Gastroesophageal sphincter (tissue), 4 donors: ENCODE data around the gene NBL1. TPM values are rescaled to one million over a fixed set of nuclear protein-coding genes. Genes with fewer than 3 reads are reported as not detected.
A peak's percentile ranks its signal among the peaks of the same experiment; 100 is the strongest.
"Not testable (repeated sequence)": the region's sequence is repeated elsewhere in the genome, so short reads cannot be mapped to it uniquely, and the experiment has no call there.

Experiments
- ATAC-seq: fragments of 150-250 bp; one replicate; pipeline ENCODE4 v1.9.1; 2016; ENCODE audit warnings: mild to moderate bottlenecking, moderate library complexity
- H3K27ac ChIP-seq, 4 donors: fragments of 200-600 bp; sonication (generic) in 3 of 4; 1 replicate in 3 of 4; 2 replicates in 1 of 4; pipeline ENCODE4 v1.5.1; 2016 to 2019
- H3K27me3 ChIP-seq: fragments of 200-600 bp; sonication (generic); one replicate; pipeline ENCODE4 v1.5.1; 2019
- H3K36me3 ChIP-seq, 2 donors: fragments of 200-600 bp; sonication (generic); one replicate each; pipeline ENCODE4 v1.5.1; 2019; ENCODE audit warnings: control low read depth in 1 of 2
- H3K4me1 ChIP-seq, 3 donors: fragments of 200-600 bp; sonication (generic); 1 replicate in 2 of 3; 2 replicates in 1 of 3; pipeline ENCODE4 v1.5.1; 2016 to 2019; ENCODE audit warnings: control low read depth in 2 of 3
- H3K4me3 ChIP-seq, 2 donors: fragments of 200-600 bp; sonication (generic); one replicate each; pipeline ENCODE4 v1.5.1; 2019; ENCODE audit warnings: mild to moderate bottlenecking in 1 of 2, moderate library complexity in 1 of 2
- H3K9me3 ChIP-seq, 3 donors: fragments of 200-600 bp; sonication (generic); one replicate each; pipeline ENCODE4 v1.5.1; 2017 to 2019; ENCODE audit warnings: control low read depth in 2 of 3
- CTCF ChIP-seq, 4 experiments: fragments of 200-600 bp in 2 of 4; fragments of 450-650 bp in 2 of 4; sonication (generic) in 1 of 4; IDR thresholded peaks; one replicate each; pipeline ENCODE4 v1.5.1; 2017 to 2019; ENCODE audit warnings: antibody characterized with exemption in 4 of 4, mild to moderate bottlenecking in 2 of 4, moderate library complexity in 2 of 4
- EP300 ChIP-seq: sonication (generic); formaldehyde crosslinking; IDR thresholded peaks from one replicate; pipeline ENCODE4 v1.6.1; 2017; ENCODE audit warnings: antibody characterized with exemption, mild to moderate bottlenecking
- POLR2A ChIP-seq, 2 donors: fragments of 450-650 bp; IDR thresholded peaks; one replicate each; pipeline ENCODE4 v1.6.1; 2017; ENCODE audit warnings: antibody characterized with exemption in 2 of 2, mild to moderate bottlenecking in 2 of 2, moderate library complexity in 1 of 2
- POLR2AphosphoS5 ChIP-seq: sonication (generic); formaldehyde crosslinking; IDR thresholded peaks from one replicate; pipeline ENCODE4 v1.6.1; 2017; ENCODE audit warnings: antibody characterized with exemption
- WGBS, 2 donors: methylation state at CpG; one replicate each; pipeline ENCODE4 v1.1.5; 2018; ENCODE audit warnings: low coverage in 1 of 2; 5-methylcytosine and 5-hydroxymethylcytosine counted together
- total RNA-seq, 4 donors: library from RNA; depleted of rRNA; stranded (reverse); fragments of >200 nt; gene quantifications; one replicate each; pipeline ENCODE4 v1.1.0, GENCODE V29; 2016

NBL1 gene
- total RNA-seq, 4 donors from 2014 or later: 203 to 343 (median 301) TPM

DNA sequence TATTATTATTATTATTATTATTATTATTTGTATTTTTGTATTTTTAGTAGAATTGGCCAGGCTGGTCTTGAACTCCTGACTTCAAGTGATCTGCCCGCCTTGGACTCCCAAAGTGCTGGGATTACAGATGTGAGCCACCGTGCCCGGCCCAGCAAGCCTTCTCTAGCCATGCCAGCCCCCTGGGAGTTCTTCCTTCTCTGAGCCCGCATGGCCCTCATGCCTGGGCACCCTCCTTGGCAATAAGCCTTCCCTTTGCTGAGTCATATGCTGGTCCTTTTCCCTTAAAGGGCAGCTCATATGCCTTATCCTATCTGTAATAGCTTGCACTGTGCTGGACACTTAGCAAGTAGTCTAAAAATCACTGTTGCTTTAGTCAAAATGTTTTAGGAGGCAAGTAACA is 8.5 kb upstream of the NBL1 start:
- Histone ChIP-seq H3K27me3 (no peaks in the 10 kb centered on the region), H3K9me3 (no peaks in the 10 kb centered on the region), H3K4me1 (peaks cover 0 to 26% (median 10%) of the 10 kb centered on the region in 3 donors), H3K27ac (no peak overlapping the region), H3K4me3 (no peak overlapping the region), H3K36me3 (no peaks in the 10 kb centered on the region)
- 61% methylated on average over 4 of the region's 4 CpGs; no CpG with 5 or more reads in 1 of the 2 donors for WGBS, 2 donors
- TF ChIP-seq POLR2AphosphoS5: no peak
- no peak for TF ChIP-seq EP300
- no peak for TF ChIP-seq CTCF (IDR thresholded peaks at IDR 0.05)
- TF ChIP-seq POLR2A (IDR thresholded peaks at IDR 0.05): no peak
- no peak for ATAC-seq

DNA sequence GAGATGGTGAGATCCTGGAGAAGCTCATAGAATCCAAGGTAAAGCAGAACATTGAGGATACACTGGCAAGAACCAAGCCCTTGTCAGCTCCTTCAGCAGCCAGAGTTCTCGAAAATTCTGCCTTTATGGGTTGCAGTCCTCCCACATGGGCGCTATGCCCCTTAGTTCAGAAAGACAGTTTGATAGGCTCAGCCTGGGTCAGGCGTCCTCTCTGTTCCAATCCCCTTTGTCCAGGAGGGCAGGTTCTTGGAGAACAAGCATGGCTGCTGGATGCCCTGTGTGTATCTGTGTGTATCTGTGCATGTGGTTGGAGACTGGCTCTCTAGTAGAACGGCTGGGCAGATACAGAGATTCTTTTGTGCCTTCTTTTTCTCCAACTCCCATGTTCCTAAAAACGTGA is 8.0 kb upstream of the NBL1 start:
- TF ChIP-seq POLR2AphosphoS5: no peak
- TF ChIP-seq CTCF (IDR thresholded peaks at IDR 0.05): no peak
- no peak for TF ChIP-seq POLR2A (IDR thresholded peaks at IDR 0.05)
- no peak for TF ChIP-seq EP300
- no peak overlapping the region for H3K27ac ChIP-seq
- ATAC-seq: no peak
- no peaks in the 10 kb centered on the region for H3K36me3 ChIP-seq
- 87 to 93% methylated on average over 3 to 5 of the region's 5 CpGs for WGBS, 2 donors
- no peaks in the 10 kb centered on the region for H3K27me3 ChIP-seq
- no peaks in the 10 kb centered on the region for H3K9me3 ChIP-seq
- no peak overlapping the region for H3K4me3 ChIP-seq
- peaks cover 0 to 30% (median 14%) of the 10 kb centered on the region in 3 donors for H3K4me1 ChIP-seq

DNA sequence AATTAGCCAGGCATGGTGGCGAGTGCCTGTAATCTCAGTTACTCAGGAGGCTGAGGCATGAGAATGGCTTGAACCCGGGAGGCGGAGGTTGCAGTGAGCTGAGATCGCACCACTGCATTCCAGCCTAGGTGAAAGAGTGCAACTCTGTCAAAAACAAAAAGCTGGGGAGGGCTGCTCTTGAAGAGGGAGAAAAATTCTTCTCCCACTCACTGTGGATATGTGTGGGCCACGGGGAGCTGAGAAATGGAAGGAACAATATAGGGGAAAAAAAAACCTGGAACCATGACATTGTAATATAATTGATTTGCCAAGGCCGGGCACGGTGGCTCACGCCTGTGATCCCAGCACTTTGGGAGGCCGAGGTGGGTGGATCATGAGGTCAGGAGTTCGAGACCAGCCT is 7.4 kb upstream of the NBL1 start:
- H3K36me3 ChIP-seq, H3K27me3 ChIP-seq, H3K27ac ChIP-seq, H3K9me3 ChIP-seq, ATAC-seq, H3K4me3 ChIP-seq: not testable (repeated sequence)
- peaks cover 0 to 33% (median 15%) of the 10 kb centered on the region in 3 donors for H3K4me1 ChIP-seq
- 86% methylated on average over 8 of the region's 10 CpGs; no CpG with 5 or more reads in 1 of the 2 donors for WGBS, 2 donors

DNA sequence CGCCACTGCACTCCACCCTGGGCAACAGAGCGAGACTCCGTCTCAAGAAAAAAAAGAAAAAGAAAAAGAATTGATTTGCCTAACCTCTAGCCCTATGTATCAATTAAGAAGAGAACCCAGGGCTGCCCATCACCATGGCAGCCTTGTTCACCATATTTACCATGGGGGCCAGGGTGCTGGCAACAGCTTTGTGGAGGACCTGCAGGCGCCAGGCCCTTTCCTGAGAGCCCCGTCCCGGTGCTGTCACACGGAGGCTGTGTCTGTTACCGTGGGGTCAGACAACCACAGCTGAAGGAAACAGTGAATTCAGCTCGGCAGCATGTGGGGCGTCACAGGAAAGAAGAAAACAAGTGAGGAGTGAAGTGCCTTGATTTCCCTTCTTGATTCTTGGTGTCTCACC is 6.5 kb upstream of the NBL1 start:
- H3K4me1 ChIP-seq: peaks cover 0 to 33% (median 15%) of the 10 kb centered on the region in 3 donors
- WGBS, 2 donors: 84 to 89% methylated on average over 7 of the region's 10 CpGs
- H3K27ac ChIP-seq: no peak overlapping the region
- TF ChIP-seq CTCF (IDR thresholded peaks at IDR 0.05): no peak
- no peak for TF ChIP-seq POLR2AphosphoS5
- TF ChIP-seq POLR2A (IDR thresholded peaks at IDR 0.05): no peak
- H3K36me3 ChIP-seq: no peaks in the 10 kb centered on the region
- H3K27me3 ChIP-seq: no peaks in the 10 kb centered on the region
- H3K4me3 ChIP-seq: no peak overlapping the region
- no peaks in the 10 kb centered on the region for H3K9me3 ChIP-seq
- no peak for ATAC-seq

DNA sequence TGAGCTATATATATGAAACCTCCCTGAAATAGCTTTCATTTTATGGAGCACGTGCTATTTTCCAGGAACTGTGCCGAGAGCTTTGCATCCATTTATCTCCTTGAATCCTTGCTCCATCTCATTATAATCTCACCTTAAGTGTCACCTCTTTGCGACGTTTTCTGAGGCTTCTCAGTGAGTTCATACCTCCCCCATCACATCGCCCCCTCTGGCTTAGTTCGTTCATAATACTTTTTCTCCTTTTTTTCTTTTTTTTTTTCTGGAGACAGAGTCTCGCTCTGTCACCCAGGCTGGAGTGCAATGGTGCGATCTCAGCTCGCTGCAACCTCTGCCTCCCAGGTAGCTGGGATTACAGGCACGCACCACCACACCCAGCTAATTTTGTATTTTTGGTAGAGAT is 4.9 kb upstream of the NBL1 start:
- H3K9me3 ChIP-seq, H3K27me3 ChIP-seq, ATAC-seq, H3K4me3 ChIP-seq, H3K36me3 ChIP-seq: not testable (repeated sequence)
- WGBS, 2 donors: 54 to 64% methylated on average over 9 to 10 of the region's 10 CpGs
- peaks cover 0 to 42% (median 20%) of the 10 kb centered on the region in 3 donors for H3K4me1 ChIP-seq
- peak overlapping the region in 1 of 4 donors; percentile 31 for H3K27ac ChIP-seq

GRCh38 chr1:19639999-19640362 is 4.1 kb upstream of the NBL1 start:
- Histone ChIP-seq H3K27ac (peak overlapping the region in 3 of 4 donors; percentile 13 to 57 (median 43)), H3K36me3 (no peaks in the 10 kb centered on the region), H3K4me3 (no peak overlapping the region), H3K9me3 (no peaks in the 10 kb centered on the region), H3K4me1 (peaks cover 0 to 42% (median 20%) of the 10 kb centered on the region in 3 donors), H3K27me3 (no peaks in the 10 kb centered on the region)
- no peak for TF ChIP-seq CTCF (IDR thresholded peaks at IDR 0.05)
- TF ChIP-seq POLR2AphosphoS5: peak; percentile 5
- no peak for ATAC-seq
- WGBS, 2 donors: 81% methylated on average over 3 of the region's 3 CpGs; no CpG with 5 or more reads in 1 of the 2 donors
